ENCODE results near the gene AADACL3.

Gene AADACL3

DNA sequence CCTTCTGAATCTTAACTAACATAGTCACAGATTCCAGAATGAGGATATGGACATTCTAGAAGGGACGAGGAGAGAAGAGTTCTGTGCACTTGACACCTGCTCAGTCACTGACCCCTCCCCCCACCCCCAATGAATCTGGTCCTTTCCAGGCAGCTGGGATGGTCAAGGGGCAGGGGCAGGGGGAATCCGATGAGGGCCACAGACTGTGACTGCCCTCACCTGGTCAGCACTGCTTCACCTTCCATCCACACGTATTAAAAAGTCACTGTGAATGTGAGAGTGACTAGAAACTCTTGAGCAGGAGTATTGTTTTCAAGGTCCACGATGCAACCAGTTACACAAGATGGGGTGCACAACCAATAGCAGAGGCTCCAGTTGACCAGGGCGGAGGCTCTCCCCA, 48.1 kb downstream of the AADACL3 start:
- TF ChIP-seq CTCF (conservative IDR thresholded peaks at IDR 0.05; ENCODE audit: low read depth, low read length) = no peak
- H3K4me3 ChIP-seq (ENCODE audit: low read length) = no peak overlapping the region
- no peak for DNase-seq (ENCODE audit: low read depth)

- no peak for TF ChIP-seq CTCF (conservative IDR thresholded peaks at IDR 0.05; ENCODE audit: low read depth, low read length)
- DNase-seq (ENCODE audit: low read depth) = no peak
- H3K4me3 ChIP-seq (ENCODE audit: low read length) = no peak overlapping the region
These were observed 53.1 kb downstream of the AADACL3 start for GRCh38 chr1:12769031-12769430.

- H3K4me3 ChIP-seq (ENCODE audit: low read length) = no peak overlapping the region
- no peak for DNase-seq (ENCODE audit: low read depth)
- no peak for TF ChIP-seq CTCF (conservative IDR thresholded peaks at IDR 0.05; ENCODE audit: low read depth, low read length)
These were observed 54.1 kb downstream of the AADACL3 start for GRCh38 chr1:12769976-12770505.

DNA sequence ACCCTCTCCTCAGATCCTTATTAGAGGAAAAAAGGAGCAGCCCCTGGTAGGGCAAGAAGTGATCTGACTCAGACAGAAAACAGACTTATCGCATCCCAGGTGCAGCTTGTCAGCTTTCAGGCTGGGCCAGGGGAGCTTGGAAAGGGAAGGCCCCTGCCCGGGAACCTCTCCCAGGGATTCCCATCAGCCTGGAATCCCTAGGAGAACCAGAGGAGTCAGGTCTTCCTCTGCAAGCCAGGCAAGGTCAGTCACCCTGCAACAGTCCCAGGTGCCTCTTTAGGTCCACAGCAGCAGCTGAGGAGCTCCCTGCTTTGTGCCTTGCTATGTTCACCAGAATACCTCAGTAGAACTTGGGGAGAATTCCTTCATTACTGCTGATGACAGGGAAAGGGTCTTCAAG, 54.7 kb downstream of the AADACL3 start:
- TF ChIP-seq CTCF (conservative IDR thresholded peaks at IDR 0.05; ENCODE audit: low read depth, low read length) = no peak
- no peak overlapping the region for H3K4me3 ChIP-seq (ENCODE audit: low read length)
- DNase-seq (ENCODE audit: low read depth) = no peak

- H3K4me3 ChIP-seq (ENCODE audit: low read length) = no peak overlapping the region
- DNase-seq (ENCODE audit: low read depth) = no peak
- no peak for TF ChIP-seq CTCF (conservative IDR thresholded peaks at IDR 0.05; ENCODE audit: low read depth, low read length)
These were observed 55.3 kb downstream of the AADACL3 start for GRCh38 chr1:12771186-12771585.

- H3K4me3 ChIP-seq (ENCODE audit: low read length) = no peak overlapping the region
- no peak for TF ChIP-seq CTCF (conservative IDR thresholded peaks at IDR 0.05; ENCODE audit: low read depth, low read length)
- DNase-seq (ENCODE audit: low read depth) = no peak
These were observed 56.6 kb downstream of the AADACL3 start for GRCh38 chr1:12772520-12772919.

DNA sequence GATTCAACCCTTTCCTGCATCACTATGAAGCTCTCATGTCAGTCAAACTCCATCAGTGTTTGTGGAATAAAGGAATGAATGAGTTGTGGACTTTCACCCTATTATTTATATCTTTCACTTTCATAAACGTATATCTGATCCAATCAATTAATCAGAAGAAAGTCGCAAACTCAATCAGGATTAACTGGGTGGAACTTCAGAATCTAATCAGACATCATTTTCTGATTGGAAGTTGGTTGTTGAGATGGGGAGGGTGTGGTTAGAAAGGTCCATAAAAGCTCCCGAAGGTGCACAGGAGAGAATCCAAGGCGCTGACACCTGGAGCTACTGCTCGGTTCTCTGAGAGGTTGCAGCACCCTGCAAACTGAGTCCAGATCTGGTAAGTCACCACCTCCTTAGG, 57.5 kb downstream of the AADACL3 start, which contains the start of gene PRAMEF12:
Gene PRAMEF12, plus strand, starts transcription at position 301 of the 400 bp plus-strand sequence. CDS start 1,130 bp downstream, outside the sequence.
- no peak within 1 kb of the TSS for H3K4me3 ChIP-seq (ENCODE audit: low read length)
- no peak for DNase-seq (ENCODE audit: low read depth)
- no peak for TF ChIP-seq CTCF (conservative IDR thresholded peaks at IDR 0.05; ENCODE audit: low read depth, low read length)
